ENCODE results near the gene F2RL1. TPM values are rescaled to one million over a fixed set of nuclear protein-coding genes. Genes with fewer than 3 reads are reported as not detected.
"Not testable (repeated sequence)": the region's sequence is repeated elsewhere in the genome, so short reads cannot be mapped to it uniquely, and the experiment has no call there.

The F2RL1 gene, protein sequence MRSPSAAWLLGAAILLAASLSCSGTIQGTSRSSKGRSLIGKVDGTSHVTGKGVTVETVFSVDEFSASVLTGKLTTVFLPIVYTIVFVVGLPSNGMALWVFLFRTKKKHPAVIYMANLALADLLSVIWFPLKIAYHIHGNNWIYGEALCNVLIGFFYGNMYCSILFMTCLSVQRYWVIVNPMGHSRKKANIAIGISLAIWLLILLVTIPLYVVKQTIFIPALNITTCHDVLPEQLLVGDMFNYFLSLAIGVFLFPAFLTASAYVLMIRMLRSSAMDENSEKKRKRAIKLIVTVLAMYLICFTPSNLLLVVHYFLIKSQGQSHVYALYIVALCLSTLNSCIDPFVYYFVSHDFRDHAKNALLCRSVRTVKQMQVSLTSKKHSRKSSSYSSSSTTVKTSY
- 0.07 and 0.25 TPM in 2 replicates for total RNA-seq

DNA sequence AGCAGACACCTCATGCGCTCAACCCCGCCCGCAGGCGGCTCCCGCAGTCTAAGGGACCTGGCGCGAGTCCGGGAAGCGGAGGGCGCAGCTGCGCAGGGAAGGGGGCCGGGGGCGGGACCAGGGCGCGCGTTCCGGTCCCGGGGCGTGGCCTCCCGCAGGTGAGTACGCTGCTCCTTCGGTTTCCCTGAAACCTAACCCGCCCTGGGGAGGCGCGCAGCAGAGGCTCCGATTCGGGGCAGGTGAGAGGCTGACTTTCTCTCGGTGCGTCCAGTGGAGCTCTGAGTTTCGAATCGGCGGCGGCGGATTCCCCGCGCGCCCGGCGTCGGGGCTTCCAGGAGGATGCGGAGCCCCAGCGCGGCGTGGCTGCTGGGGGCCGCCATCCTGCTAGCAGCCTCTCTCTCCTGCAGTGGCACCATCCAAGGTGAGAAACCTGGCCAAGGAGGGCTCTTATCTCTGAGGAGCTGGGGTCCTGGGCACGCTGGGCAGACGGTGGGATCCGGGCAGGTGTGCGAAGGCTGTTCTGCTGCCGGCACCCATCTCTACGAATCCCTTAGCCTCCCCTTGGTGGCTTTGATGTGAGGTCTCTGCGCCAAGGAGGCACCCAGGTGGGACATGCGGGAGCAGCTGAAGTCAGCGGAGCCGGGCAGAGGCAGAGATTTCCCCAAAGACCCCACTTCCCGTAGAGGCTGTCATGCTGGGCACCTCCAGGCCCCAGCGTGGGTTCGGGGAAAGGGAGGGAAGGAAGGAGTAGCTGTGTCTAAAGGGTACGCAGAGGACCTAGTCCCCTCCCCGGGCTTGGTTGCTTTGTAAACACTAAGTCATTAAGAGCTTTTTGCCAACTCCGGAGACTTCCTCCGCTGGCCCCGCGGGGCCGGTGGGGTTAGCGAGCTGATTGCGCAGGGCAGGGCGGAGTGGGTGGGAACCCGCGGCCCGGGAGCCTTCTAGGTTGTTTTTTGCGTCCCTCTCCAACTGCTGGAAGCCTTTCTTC lies at the start of gene F2RL1:
F2RL1 (plus strand) TSS at position 187 of the 988 bp plus-strand sequence; CDS start at position 340, 153 bp downstream.
- intact Hi-C loops (cut with micrococcal nuclease): no loop called here

DNA sequence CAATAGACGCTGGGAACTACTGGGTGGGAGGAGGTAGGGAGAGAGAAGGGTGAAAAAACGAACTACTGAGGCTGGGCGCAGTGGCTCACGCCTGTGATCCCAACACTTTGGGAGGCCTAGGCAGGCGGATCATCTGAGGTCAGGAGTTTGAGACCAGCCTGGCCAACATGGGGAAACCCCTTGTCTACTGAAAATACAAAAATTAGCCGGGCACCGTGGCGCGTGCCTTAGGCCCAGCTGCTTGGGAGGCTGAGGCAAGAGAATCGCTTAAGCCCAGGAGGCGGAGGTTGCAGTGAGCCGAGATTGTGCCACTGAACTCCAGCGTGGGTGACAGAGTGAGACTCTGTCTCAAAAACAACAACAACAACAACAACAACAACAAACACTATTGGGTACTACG lies 47.8 kb upstream of the F2RL1 start:
- intact Hi-C loops (cut with micrococcal nuclease): loop anchor here (5.0 kb wide), 1 partner anchor 34 kb away; no protein-coding TSS in a partner anchor

GRCh38 chr5:76771705-76772405 lies 47.0 kb upstream of the F2RL1 start:
- intact Hi-C loops (cut with micrococcal nuclease): loop anchor here (5.0 kb wide), 1 partner anchor 35 kb away; no protein-coding TSS in a partner anchor

GRCh38 chr5:76775921-76776320 lies 42.9 kb upstream of the F2RL1 start:
- intact Hi-C loops (cut with micrococcal nuclease): no loop called here

DNA sequence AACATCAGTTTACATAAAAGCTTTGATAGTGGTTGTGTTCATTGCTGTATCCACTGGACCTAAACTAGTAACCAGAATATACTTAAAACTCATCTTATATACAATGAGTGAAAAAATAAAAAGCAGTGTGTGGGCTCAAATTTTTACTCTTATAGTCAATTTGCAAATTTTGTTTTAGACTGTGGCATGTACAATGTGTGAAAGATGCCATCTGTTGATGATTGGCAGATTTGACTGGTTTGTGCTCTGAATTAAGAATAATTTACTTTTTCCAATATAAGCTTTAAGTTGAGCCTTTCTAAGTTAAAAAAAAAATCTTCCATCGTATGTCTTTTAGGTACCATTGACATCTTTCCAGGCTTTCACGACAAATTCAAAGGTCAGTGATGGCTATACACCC lies 42.4 kb upstream of the F2RL1 start:
- intact Hi-C loops (cut with micrococcal nuclease): no loop called here

GRCh38 chr5:76780616-76781015 lies 38.2 kb upstream of the F2RL1 start:
- intact Hi-C loops (cut with micrococcal nuclease): not testable (repeated sequence)

DNA sequence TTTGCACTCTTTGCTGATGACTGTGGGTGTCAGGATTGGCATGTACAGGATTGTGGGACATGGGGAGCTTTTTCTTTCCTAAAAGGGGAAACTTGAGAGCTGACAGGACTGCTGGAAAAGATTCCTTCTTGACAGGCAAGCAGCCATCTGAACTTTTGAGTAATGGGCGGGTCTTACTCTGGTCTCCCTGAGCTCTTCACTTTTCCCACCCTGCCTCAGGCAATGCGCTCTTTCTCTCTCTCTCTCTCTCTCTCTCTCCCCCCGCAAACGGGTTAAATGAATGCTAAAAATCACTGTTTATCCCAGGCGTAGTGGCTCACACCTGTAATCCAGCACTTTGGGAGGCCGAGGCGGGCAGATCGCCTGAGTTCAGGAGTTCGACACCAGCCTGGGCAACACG lies 37.1 kb upstream of the F2RL1 start:
- intact Hi-C loops (cut with micrococcal nuclease): no loop called here

DNA sequence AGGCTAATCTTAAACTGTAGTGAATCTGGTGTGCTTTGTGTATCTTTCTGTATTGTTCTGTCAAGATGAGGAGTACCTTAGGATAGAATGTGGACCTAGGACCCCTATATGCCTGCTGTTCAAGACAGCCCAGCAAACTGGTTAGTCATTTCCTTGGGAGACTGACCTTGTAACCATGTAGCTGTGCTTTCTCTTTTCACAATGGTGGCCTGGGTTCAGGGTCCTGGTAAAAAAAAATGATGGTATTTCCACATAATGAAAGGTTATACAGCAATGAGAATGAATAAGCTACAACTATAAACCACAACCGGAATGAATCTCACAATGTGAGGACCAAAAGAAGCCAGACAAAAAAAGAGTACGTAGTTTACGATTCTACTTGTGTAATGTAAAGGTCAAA lies 36.4 kb upstream of the F2RL1 start:
- intact Hi-C loops (cut with micrococcal nuclease): no loop called here

- intact Hi-C loops (cut with micrococcal nuclease): no loop called here
These were observed 31.6 kb upstream of the F2RL1 start for GRCh38 chr5:76787237-76787636.

DNA sequence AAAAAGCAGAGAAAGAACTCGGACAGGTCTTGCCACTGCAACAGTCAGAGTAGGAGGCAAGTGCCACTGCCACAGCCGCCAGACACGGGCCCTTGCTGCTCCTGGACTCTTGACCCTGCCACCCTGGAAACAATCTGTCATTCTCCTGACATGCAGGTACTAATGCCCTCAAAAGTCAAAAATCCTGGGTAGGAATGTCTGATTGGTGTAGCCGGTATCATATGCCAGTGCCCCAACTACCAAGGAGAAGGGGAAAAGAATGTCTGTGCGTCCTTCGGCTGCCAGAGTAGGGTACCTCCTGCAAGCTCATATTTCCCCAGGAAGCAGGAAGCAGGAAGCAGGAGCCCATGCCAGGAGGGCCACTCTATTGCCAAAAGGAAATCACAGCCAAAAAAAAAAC lies 30.5 kb upstream of the F2RL1 start:
- intact Hi-C loops (cut with micrococcal nuclease): no loop called here

GRCh38 chr5:76789275-76789674 lies 29.6 kb upstream of the F2RL1 start:
- intact Hi-C loops (cut with micrococcal nuclease): not testable (repeated sequence)

- intact Hi-C loops (cut with micrococcal nuclease): no loop called here
These were observed 28.7 kb upstream of the F2RL1 start for GRCh38 chr5:76789991-76790581.

DNA sequence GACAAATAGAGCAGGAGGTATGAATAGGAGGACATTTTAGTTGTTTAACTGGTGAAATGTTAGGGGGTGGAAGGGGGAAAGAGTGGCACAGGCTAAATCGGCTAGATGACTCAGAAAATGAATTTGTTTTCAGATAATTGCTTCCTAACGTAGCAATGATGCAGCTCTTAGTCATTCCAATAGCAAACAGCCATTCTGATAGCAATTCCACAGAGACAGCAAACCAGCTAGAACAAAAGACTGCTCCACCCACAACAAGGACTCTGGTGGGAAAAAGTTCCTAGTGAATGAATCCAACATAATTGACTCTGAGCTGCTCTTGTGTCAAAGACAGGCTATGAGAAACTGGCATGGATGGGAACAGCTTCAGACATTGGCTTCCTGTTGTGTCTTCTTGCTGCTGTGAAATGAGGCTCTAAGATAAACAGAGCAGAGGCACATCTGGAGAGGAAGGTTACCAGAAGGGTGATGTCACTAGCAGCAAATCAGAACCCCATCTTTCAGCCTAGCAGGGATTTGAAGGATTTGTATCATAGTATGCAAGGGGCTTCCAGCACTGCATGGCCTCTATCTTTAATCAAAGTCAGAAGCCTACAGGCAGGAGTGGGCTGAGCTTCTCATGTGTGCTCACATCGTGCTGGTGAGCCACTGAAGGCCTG lies 28.1 kb upstream of the F2RL1 start:
- intact Hi-C loops (cut with micrococcal nuclease): no loop called here

GRCh38 chr5:76791461-76791860 lies 27.4 kb upstream of the F2RL1 start:
- intact Hi-C loops (cut with micrococcal nuclease): no loop called here

DNA sequence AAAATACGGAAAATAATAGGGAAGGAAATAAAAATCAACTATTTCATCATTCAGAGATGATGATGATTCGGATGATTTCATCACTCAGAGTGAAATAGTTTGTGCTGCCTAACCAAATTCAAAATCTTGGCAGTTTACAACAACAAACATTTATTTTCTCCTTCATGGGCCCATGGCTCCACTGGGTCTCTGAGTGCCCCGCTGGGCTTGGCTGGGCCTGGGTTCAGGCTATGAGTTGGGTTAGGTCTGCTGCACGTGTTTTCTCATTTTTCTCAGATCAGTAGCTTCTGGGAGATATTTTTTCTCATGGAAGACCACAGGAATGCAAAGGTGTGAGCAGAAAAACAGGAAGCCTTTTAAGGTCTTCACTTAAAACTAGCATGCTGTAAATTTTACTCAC lies 24.0 kb upstream of the F2RL1 start:
- intact Hi-C loops (cut with micrococcal nuclease): no loop called here

DNA sequence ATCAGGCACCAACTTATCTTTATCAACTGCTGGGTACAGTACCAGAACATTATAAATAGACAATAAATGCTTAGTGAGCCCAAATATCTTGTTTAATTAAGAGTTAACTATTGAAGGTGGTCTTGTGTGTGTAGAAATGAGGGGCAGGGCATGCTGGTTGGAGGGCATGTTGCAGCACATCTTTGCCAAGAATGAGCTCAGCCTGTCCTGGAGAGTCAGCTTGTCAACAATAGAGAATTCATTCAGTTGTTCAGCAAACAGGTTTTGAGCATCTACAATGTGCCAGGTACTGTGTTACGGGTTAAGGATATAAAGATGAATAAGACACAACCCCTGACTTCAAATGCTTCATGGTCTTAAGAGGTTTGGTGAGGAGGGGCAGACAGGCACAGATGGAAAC lies 19.2 kb upstream of the F2RL1 start:
- intact Hi-C loops (cut with micrococcal nuclease): no loop called here

- intact Hi-C loops (cut with micrococcal nuclease): no loop called here
These were observed 18.3 kb upstream of the F2RL1 start for GRCh38 chr5:76800579-76800978.

DNA sequence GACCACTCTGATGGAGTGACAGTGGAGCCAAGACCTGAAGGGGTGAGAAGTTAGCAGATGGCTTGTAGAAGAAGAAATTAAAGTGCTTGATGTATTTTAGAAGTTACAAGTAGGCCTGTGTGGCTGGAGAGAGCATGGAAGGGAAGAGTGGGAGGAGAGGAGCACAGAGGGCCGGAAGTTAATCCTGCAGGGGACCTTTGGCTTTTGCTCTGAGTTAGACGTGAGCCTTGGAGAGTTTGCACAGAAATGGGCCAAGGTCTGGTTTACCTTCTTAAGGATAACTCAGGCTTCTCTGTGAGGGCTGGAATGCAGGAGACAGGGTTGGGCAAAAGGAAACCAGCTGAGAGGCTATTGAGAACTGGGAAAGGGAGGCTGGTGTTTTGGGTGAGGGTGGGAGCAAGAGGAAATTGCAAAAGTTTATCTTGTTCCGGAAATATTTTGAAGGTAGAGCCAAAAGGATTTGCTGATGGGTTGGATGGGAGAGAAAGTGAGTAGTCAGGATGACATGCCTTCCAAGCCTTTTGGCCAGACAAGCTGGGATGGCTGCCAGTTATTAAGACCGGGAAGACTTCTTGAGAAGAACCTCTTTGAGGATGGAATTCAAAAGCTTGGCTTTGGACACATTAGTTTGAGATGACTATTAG lies 17.5 kb upstream of the F2RL1 start:
- intact Hi-C loops (cut with micrococcal nuclease): no loop called here

- intact Hi-C loops (cut with micrococcal nuclease): no loop called here
These were observed 17.0 kb upstream of the F2RL1 start for GRCh38 chr5:76801803-76802195.

DNA sequence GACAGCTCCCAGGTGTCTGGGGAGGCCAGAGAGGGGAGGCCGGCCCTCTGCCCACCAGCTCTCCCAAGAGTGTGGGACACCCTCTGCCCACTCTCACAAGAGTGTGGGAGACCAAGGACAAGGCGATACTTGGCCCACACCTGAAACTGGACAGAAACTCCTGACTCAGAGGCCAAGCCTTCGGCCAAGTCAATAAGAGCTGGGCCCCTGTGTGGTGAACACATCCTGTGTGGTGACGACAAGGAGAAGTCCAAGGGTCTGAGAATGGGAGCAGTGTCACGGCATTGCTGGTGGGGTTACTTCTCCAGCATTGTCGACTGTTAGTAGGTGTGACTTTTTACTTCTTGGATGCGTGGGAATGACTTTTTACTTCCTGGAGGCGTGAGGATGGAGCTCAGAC lies 14.6 kb upstream of the F2RL1 start:
- intact Hi-C loops (cut with micrococcal nuclease): no loop called here

Data from T-helper 2 cell treated with Interferon-gamma antibody and Interleukin-4, amounts not matched to agents 100 ng/mL and 5 ng/mL, for 36 hours (primary cell).